PC-3 (cell line): ENCODE results near the gene ADPRHL1. TPM values are rescaled to one million over a fixed set of nuclear protein-coding genes. Genes with fewer than 3 reads are reported as not detected.

Experiments used
- ATAC-seq: fragments of 200-7000 bp; cut with Tn5 transposase; 2 replicates; pipeline ENCODE4 v1.9.1; 2020; ENCODE audit warnings: mild to moderate bottlenecking, moderate library complexity
- BruUV-seq: library from RNA; stranded (reverse); fragments of 400-500 nt; replicated peaks from 2 replicates; lab custom pipeline; 2021; lab: Mats Ljungman, UMichigan
- CTCF ChIA-PET: fragments of 300-600 bp; sonication (Branson Sonifier 250); formaldehyde crosslinking; loops from one replicate; lab custom pipeline; 2022; ENCODE audit warnings: antibody characterized with exemption; lab: Charles Lee
- POLR2A ChIA-PET: fragments of 300-600 bp; sonication (Branson Sonifier 250); formaldehyde crosslinking; loops from one replicate; lab custom pipeline; 2022; ENCODE audit warnings: antibody characterized with exemption; ENCODE audit not compliant: unreplicated experiment; lab: Charles Lee
- DNase-seq: peaks from one replicate; pipeline ENCODE4 v3.0.0-alpha.2; 2015
- H2AFZ ChIP-seq: fragments of 300-600 bp; sonication (generic); 2 replicates; pipeline ENCODE4 v1.6.0; 2016; ENCODE audit warnings: antibody characterized with exemption, low read length
- H3F3A ChIP-seq: fragments of 300-600 bp; sonication (generic); one replicate; pipeline ENCODE4 v1.6.0; 2017; ENCODE audit warnings: antibody characterized with exemption, low read length, control low read depth, mild to moderate bottlenecking; ENCODE audit not compliant: unreplicated experiment
- H3K27ac ChIP-seq: fragments of 300-600 bp; sonication (generic); 2 replicates; pipeline ENCODE4 v1.5.1; 2016; ENCODE audit warnings: mild to moderate bottlenecking, low read length
- H3K27me3 ChIP-seq: fragments of 300-600 bp; sonication (generic); 2 replicates; pipeline ENCODE4 v1.6.1; 2016; ENCODE audit warnings: low read length, mixed read lengths
- H3K36me3 ChIP-seq: fragments of 300-600 bp; sonication (generic); 2 replicates; pipeline ENCODE4 v1.6.1; 2016; ENCODE audit warnings: low read depth, mixed run types, low read length, mixed read lengths
- H3K4me1 ChIP-seq: fragments of 300-600 bp; sonication (generic); 2 replicates; pipeline ENCODE4 v1.5.1; 2016; ENCODE audit warnings: low read length; ENCODE audit not compliant: insufficient read depth
- H3K4me2 ChIP-seq: fragments of 300-600 bp; sonication (generic); 2 replicates; pipeline ENCODE4 v1.6.0; 2016; ENCODE audit warnings: low read length
- H3K4me3 ChIP-seq: fragments of 300-600 bp; sonication (generic); 2 replicates; pipeline ENCODE4 v1.5.1; 2016; ENCODE audit warnings: mild to moderate bottlenecking, low read length, mixed read lengths
- H3K79me2 ChIP-seq: fragments of 300-600 bp; sonication (generic); 2 replicates; pipeline ENCODE4 v1.6.1; 2017; ENCODE audit warnings: low read length, mixed read lengths
- H3K9ac ChIP-seq: fragments of 300-600 bp; sonication (generic); 2 replicates; pipeline ENCODE4 v1.6.0; 2016; ENCODE audit warnings: mild to moderate bottlenecking, low read length
- H3K9me2 ChIP-seq: fragments of 300-600 bp; sonication (generic); replicated peaks from 2 replicates; pipeline ENCODE4 v1.6.1; 2016; ENCODE audit warnings: mixed run types, low read length, mixed read lengths
- H3K9me3 ChIP-seq: fragments of 300-600 bp; sonication (generic); 2 replicates; pipeline ENCODE4 v1.6.1; 2016; ENCODE audit warnings: low read length, mixed read lengths
- H4K20me1 ChIP-seq: fragments of 300-600 bp; sonication (generic); 2 replicates; pipeline ENCODE4 v1.6.1; 2016; ENCODE audit warnings: low read length, mixed read lengths
- CTCF ChIP-seq: fragments of 300-600 bp; sonication (generic); conservative IDR thresholded peaks from 2 replicates; pipeline ENCODE4 v1.5.1; 2017; ENCODE audit warnings: antibody characterized with exemption, low read depth, mild to moderate bottlenecking, low read length
- EZH2 ChIP-seq: fragments of 300-600 bp; sonication (generic); IDR thresholded peaks from one replicate; pipeline ENCODE4 v1.6.1; 2017; ENCODE audit warnings: antibody characterized with exemption, mild to moderate bottlenecking, low read length; ENCODE audit not compliant: unreplicated experiment
- EZH2phosphoT487 ChIP-seq: fragments of 300-600 bp; sonication (generic); IDR thresholded peaks from 2 replicates; pipeline ENCODE4 v1.6.1; 2018; ENCODE audit warnings: mild to moderate bottlenecking, antibody characterized with exemption, low read length, borderline replicate concordance
- intact Hi-C: fragments of 100-400 bp; cut with micrococcal nuclease; formaldehyde crosslinking; loops from 2 replicates; pipeline ENCODE4 v1.9.0; 2023
- total RNA-seq: library from RNA; depleted of rRNA; stranded (reverse); fragments of >200 nt; gene quantifications from 2 replicates; pipeline ENCODE4 v1.2.3, GENCODE V29; 2014

ADPRHL1 gene
- total RNA-seq, 1 experiment from 2014 or later, result 10.3 TPM

DNA sequence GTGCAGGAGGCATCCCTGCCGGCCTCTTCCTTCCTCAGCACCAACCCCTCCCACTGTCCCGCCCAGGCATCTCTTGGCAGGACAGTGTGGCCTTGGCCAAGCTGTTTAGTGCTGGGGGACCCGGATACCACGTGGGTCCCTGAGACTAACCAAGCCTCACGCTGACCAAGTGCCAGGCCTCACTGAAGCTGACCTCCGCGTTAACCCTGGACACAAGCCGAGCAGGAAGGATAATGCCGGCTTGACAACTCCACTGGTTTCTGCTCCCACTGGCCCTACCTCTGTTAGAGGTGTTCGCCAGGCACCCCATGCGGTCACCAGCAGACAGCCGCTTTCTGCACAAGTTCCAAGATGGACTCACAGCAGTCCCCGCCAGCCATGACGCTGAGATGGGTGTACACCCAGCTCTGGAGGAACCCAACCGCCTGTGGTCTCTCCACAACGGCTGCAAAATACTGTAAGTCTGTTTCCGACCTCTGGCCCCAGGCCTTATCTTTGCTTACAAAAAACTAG, 101.7 kb downstream of the ADPRHL1 start:
- Histone ChIP-seq H3K9me3 (no peaks in the 10 kb centered on the region), H3K27me3 (no peaks in the 10 kb centered on the region), H3K36me3 (no peaks in the 10 kb centered on the region; the same call in 1 of the 2 replicates), H3K9me2 (no peaks in the 10 kb centered on the region), H3K79me2 (no peaks in the 10 kb centered on the region), H2AFZ (no peak overlapping the region), H3K4me2 (no peak overlapping the region), H3K27ac (no peak overlapping the region), H3K4me1 (no peaks in the 10 kb centered on the region), H4K20me1 (no peaks in the 10 kb centered on the region), H3K4me3 (no peak overlapping the region), H3F3A (no peaks in the 10 kb centered on the region), H3K9ac (no peak overlapping the region)
- TF ChIP-seq EZH2 (no peak), CTCF (no peak), EZH2phosphoT487 (no peak)
- ChIA-PET CTCF (no interaction called here), POLR2A (no interaction called here)
- DNase-seq (no peak), ATAC-seq (no peak)
- no TSS peak for BruUV-seq
- intact Hi-C loops, result no loop called here

GRCh38 chr13:113350938-113351335, 102.4 kb downstream of the ADPRHL1 start:
- ATAC-seq, result no peak

More at GRCh38 chr13:113350938-113351335, 102.4 kb downstream of the ADPRHL1 start:
- H4K20me1 ChIP-seq, result no peaks in the 10 kb centered on the region
- no peak overlapping the region for H3K9ac ChIP-seq
- no peaks in the 10 kb centered on the region for H3K79me2 ChIP-seq
- H3K36me3 ChIP-seq, result no peaks in the 10 kb centered on the region; the same call in 1 of the 2 replicates
- H3K9me3 ChIP-seq, result no peaks in the 10 kb centered on the region
- no peaks in the 10 kb centered on the region for H3K27me3 ChIP-seq
- no peaks in the 10 kb centered on the region for H3K4me1 ChIP-seq
- ChIA-PET CTCF (no interaction called here), POLR2A (no interaction called here)
- H3K27ac ChIP-seq, result no peak overlapping the region
- no peak for DNase-seq
- no peak overlapping the region for H3K4me3 ChIP-seq
- no peak for TF ChIP-seq CTCF
- no peak for TF ChIP-seq EZH2
- no peak for TF ChIP-seq EZH2phosphoT487
- no peak overlapping the region for H2AFZ ChIP-seq
- H3K4me2 ChIP-seq, result no peak overlapping the region
- no peaks in the 10 kb centered on the region for H3K9me2 ChIP-seq
- no TSS peak for BruUV-seq
- intact Hi-C loops, result no loop called here
- no peaks in the 10 kb centered on the region for H3F3A ChIP-seq
